ENCODE data around the gene TMEM134. TPM values are rescaled to one million over a fixed set of nuclear protein-coding genes. Genes with fewer than 3 reads are reported as not detected.
"Not testable (repeated sequence)": the region's sequence is repeated elsewhere in the genome, so short reads cannot be mapped to it uniquely, and the experiment has no call there.

The TMEM134 gene, protein sequence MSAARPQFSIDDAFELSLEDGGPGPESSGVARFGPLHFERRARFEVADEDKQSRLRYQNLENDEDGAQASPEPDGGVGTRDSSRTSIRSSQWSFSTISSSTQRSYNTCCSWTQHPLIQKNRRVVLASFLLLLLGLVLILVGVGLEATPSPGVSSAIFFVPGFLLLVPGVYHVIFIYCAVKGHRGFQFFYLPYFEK
- 272 TPM for polyA plus RNA-seq

DNA sequence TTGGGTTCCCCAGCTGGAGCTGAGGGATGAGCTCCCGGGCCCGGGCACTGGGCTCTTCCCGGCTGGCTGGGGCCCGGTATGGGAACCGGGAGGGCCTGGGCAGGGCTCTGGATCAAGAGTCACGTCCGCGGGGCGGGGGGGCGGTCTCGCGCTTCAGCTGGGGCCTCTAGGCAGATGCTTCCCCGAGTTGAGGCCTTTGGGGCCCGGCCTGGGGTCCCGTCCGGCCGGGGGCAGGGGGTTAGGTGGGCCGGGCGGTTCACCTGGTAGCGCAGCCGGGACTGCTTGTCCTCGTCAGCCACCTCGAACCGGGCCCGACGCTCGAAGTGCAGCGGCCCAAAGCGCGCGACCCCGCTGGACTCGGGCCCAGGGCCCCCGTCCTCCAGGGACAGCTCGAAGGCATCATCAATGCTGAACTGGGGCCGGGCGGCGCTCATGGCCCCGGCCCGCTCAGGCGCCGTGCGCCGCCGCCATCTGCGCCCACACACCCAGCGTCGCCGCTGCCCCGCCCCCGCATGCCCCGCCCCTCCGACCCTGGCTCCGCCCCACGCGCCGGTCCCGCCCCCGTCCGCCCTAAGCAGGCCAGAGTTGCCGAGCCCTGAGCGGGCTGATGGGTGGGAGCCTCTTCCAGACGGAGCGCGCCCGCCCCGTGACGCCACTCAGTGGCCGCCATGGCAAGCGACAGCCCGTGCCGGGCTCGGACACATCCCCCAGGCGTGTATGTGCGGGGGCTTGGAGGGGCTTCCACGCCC is at the start of gene TMEM134:
Gene TMEM134 (minus strand): TSS at position 493 of the 749 bp plus-strand sequence. CDS start 59 bp downstream, at position 434.
- Mint-ChIP-seq H3K4me1 (peaks cover 12 to 22% (median 19%) of the 10 kb centered on the region in 3 donors), H3K27me3 (no peaks in the 10 kb centered on the region), H3K27ac (peak within 1 kb of the TSS; percentile 53 to 93 (median 89)), H3K9me3 (no peaks in the 10 kb centered on the region), H3K4me3 (peak within 1 kb of the TSS; percentile 83 to 98 (median 93)), H3K36me3 (no peaks in the 10 kb centered on the region)

DNA sequence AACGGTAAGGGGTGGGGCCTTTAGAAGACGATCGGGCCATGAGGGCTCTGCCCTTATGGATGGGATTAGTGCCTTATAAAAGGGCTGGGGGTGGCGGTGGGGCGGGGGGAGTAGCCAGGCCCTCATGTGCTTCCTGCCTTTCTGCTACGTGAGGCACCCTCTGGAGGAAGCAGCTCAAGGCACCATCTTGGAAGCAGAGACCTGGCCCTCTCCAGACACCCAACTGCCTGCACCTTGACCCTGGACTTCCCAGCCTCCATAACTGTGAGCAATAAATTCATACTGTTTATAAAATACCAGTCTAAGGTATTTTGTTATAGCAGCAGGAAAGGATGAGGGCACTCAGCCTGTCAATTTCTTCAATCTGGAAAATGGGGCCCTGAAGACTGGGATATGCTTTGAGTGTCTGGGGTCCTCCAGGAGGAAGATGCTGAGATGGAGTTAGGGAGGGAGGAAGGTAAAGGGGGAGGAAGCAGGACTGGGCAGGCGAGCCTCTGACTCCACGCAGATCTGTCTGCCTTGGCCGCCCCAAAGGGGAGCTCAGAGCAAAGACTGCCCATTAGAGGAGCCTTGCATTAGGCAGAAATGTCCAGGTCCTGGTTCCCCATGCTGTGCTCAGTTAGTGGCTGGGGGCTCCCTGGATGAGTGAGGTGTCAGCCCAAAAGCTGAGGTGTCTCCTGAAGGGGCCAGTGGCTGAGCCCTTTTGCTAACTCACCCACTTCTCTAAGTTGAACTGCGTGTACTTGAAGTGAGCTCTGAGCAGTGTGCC is 48.9 kb upstream of the TMEM134 start:
- peaks cover 0 to 2% (median 0%) of the 10 kb centered on the region in 3 donors for H3K4me1 Mint-ChIP-seq
- no peak overlapping the region for H3K4me3 Mint-ChIP-seq
- H3K27me3 Mint-ChIP-seq = peaks cover 11% of the 10 kb centered on the region
- no peak overlapping the region for H3K27ac Mint-ChIP-seq
- no peaks in the 10 kb centered on the region for H3K9me3 Mint-ChIP-seq
- H3K36me3 Mint-ChIP-seq = no peaks in the 10 kb centered on the region

DNA sequence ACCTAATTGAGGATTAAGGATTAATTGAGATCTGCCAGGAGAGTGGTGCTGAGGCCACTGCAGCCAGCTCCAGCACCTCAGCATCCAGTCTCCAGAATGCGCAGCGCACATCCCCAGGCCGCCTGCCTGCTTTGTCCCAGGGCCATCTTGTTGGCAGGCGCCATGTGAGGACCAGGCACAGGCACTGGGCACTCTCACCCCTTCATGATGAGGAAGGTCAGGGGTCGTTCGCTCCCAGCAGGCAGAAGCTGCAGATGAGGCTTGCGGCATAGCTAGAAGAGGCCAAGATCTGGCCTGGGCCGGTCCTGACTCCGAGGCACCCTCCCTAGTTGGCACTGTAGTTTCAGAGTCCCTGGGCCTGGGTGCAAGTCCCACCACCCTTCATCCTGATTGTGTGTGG is 47.8 kb upstream of the TMEM134 start:
- no peak overlapping the region for H3K4me3 Mint-ChIP-seq
- H3K4me1 Mint-ChIP-seq = peaks cover 0 to 2% (median 0%) of the 10 kb centered on the region in 3 donors
- peaks cover 17% of the 10 kb centered on the region for H3K27me3 Mint-ChIP-seq
- H3K9me3 Mint-ChIP-seq = no peaks in the 10 kb centered on the region
- no peak overlapping the region for H3K27ac Mint-ChIP-seq
- H3K36me3 Mint-ChIP-seq = no peaks in the 10 kb centered on the region

DNA sequence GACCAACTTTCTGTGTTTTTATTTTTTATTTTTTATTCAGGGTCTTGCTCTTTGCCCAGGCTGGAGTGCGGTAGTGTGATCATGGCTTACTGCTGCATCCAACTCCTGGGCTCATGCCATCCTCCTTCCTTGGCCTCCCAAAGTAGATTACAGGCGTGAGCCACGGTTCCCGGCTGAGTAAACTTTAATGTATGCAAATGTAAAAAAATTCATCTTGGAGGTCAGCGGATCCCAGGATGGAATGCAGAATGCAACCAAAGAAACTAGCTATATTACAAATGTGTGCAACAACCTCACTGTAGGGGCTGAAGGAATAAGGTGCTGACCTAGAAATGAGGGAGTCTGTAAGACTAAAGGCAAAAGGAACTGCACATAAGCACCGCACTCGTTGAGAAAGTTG is 45.1 kb upstream of the TMEM134 start:
- Mint-ChIP-seq H3K4me1 (peaks cover 0 to 6% (median 2%) of the 10 kb centered on the region in 3 donors), H3K27ac (no peak overlapping the region), H3K36me3 (peaks cover 1% of the 10 kb centered on the region), H3K4me3 (no peak overlapping the region), H3K27me3 (peaks cover 17% of the 10 kb centered on the region), H3K9me3 (no peaks in the 10 kb centered on the region)

- H3K36me3 Mint-ChIP-seq, H3K9me3 Mint-ChIP-seq: not testable (repeated sequence)
- peaks cover 17% of the 10 kb centered on the region for H3K27me3 Mint-ChIP-seq
- H3K4me3 Mint-ChIP-seq = peak overlapping the region in 1 of 4 donors; percentile 88
- H3K27ac Mint-ChIP-seq = peak overlapping the region in 1 of 3 donors; percentile 98
- H3K4me1 Mint-ChIP-seq = peaks cover 8 to 13% (median 10%) of the 10 kb centered on the region in 3 donors
Measured at GRCh38 chr11:67511558-67511957, 42.5 kb upstream of the TMEM134 start.

GRCh38 chr11:67510023-67510345 is 40.9 kb upstream of the TMEM134 start:
- Mint-ChIP-seq H3K36me3 (peaks cover 3% of the 10 kb centered on the region), H3K9me3 (no peaks in the 10 kb centered on the region), H3K4me3 (peak overlapping the region in 2 of 4 donors; percentile 83 to 88), H3K4me1 (peaks cover 14 to 21% (median 19%) of the 10 kb centered on the region in 3 donors), H3K27me3 (peaks cover 11% of the 10 kb centered on the region), H3K27ac (peak overlapping the region in 1 of 3 donors; percentile 98)

- H3K4me3 Mint-ChIP-seq = peak overlapping the region; percentile 87 to 97 (median 92)
- H3K27ac Mint-ChIP-seq = peak overlapping the region; percentile 98 to 99 (median 98)
- peaks cover 6% of the 10 kb centered on the region for H3K27me3 Mint-ChIP-seq
- no peaks in the 10 kb centered on the region for H3K9me3 Mint-ChIP-seq
- H3K4me1 Mint-ChIP-seq = peaks cover 18 to 21% (median 19%) of the 10 kb centered on the region in 3 donors
- H3K36me3 Mint-ChIP-seq = peaks cover 3% of the 10 kb centered on the region
Measured at GRCh38 chr11:67508486-67509121, 39.6 kb upstream of the TMEM134 start.

DNA sequence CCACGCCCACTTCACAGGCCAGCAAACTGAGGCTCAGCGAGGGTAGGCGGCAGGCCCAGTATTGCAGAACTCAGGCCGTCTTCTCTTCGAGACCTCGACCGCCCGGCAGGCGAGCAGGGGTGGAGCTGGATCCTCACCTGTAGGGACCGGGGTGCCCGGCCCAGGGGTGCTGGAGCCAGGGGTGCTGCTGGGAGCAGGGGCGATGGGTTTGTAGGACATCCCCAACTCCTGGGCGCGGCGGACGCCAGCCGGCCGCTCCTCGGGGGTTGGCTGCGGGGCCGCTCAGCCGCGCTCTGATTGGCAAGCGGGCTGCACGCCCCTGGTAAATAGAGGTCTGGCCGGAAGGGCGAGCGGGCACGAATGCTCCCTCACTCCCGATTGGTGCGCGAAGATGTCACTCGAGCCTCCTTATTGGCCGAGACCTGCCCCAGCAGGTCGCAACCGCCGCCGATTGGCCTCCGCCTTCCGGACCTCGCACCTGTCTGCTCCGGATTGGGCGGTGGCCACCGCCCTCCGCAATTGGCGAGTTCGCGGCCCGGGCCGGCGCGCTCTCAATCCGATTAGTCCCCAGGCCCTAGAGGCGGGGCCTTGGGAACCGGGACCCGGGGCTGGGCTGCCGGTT is 38.9 kb upstream of the TMEM134 start, which contains the start of gene CDK2AP2:
Gene CDK2AP2 (minus strand): TSS at position 299 of the 622 bp plus-strand sequence. CDS start 80 bp downstream, at position 219.
- Mint-ChIP-seq H3K36me3 (peaks cover 5% of the 10 kb centered on the region), H3K27me3 (peaks cover 5% of the 10 kb centered on the region), H3K4me3 (peak within 1 kb of the TSS; percentile 87 to 97 (median 92)), H3K9me3 (no peaks in the 10 kb centered on the region), H3K27ac (peak within 1 kb of the TSS; percentile 98 to 99 (median 98)), H3K4me1 (peaks cover 19 to 22% (median 22%) of the 10 kb centered on the region in 3 donors)

GRCh38 chr11:67507242-67507863 is 38.3 kb upstream of the TMEM134 start:
- Mint-ChIP-seq H3K9me3 (no peaks in the 10 kb centered on the region), H3K27ac (peak overlapping the region; percentile 91 to 98 (median 98)), H3K27me3 (peaks cover 1% of the 10 kb centered on the region), H3K4me3 (peak overlapping the region; percentile 87 to 97 (median 92)), H3K4me1 (peaks cover 21 to 25% (median 25%) of the 10 kb centered on the region in 3 donors), H3K36me3 (peaks cover 5% of the 10 kb centered on the region)

- H3K4me3 Mint-ChIP-seq = peak overlapping the region; percentile 87 to 98 (median 92)
- no peaks in the 10 kb centered on the region for H3K9me3 Mint-ChIP-seq
- peaks cover 5% of the 10 kb centered on the region for H3K36me3 Mint-ChIP-seq
- peaks cover 21 to 25% (median 25%) of the 10 kb centered on the region in 3 donors for H3K4me1 Mint-ChIP-seq
- peak overlapping the region; percentile 93 to 98 (median 98) for H3K27ac Mint-ChIP-seq
- H3K27me3 Mint-ChIP-seq = no peaks in the 10 kb centered on the region
Measured at GRCh38 chr11:67506426-67507051, 37.5 kb upstream of the TMEM134 start.

DNA sequence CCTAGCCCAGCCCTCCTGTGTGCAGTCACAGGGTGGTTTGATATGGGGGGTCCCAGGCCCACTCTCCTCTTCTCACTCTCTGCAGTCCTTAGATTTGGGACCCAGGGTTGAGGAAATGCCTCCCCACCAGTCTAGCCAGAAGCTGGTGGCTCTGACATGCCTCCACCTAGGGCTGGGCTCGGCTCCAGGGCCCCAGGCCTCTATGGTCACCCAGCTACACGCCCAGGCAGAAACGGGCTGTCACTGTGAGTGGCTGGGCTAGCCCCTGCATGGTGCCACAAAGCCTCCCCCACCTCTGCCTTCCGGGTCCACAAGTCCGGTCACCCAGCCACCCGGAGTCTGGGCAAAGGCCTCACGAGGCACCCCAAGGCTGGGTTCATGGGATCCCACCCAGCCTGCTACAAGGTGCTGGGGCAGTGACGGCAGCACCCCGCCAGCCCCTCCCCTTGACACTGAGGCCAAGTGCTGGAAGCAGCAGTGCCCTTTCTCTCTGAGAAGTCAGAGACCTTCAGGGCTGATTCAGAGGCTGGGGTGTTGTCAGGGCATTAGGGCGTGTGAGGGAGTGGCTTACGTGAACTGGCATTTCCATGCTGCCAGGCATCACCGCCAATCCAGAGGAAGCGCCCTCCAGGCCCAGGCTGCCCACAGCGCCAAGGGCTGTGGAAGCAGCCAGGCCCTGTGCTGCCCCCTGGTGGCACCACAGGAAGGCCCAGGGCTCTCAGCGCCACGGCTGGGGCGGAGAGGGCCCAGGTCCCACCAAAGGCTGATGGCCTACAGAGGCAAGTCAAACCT is 36.8 kb upstream of the TMEM134 start:
- Mint-ChIP-seq H3K4me3 (peak overlapping the region; percentile 84 to 98 (median 92)), H3K9me3 (no peaks in the 10 kb centered on the region), H3K4me1 (peaks cover 23 to 28% (median 28%) of the 10 kb centered on the region in 3 donors), H3K27ac (peak overlapping the region; percentile 93 to 98 (median 98)), H3K36me3 (peaks cover 5% of the 10 kb centered on the region), H3K27me3 (no peaks in the 10 kb centered on the region)

DNA sequence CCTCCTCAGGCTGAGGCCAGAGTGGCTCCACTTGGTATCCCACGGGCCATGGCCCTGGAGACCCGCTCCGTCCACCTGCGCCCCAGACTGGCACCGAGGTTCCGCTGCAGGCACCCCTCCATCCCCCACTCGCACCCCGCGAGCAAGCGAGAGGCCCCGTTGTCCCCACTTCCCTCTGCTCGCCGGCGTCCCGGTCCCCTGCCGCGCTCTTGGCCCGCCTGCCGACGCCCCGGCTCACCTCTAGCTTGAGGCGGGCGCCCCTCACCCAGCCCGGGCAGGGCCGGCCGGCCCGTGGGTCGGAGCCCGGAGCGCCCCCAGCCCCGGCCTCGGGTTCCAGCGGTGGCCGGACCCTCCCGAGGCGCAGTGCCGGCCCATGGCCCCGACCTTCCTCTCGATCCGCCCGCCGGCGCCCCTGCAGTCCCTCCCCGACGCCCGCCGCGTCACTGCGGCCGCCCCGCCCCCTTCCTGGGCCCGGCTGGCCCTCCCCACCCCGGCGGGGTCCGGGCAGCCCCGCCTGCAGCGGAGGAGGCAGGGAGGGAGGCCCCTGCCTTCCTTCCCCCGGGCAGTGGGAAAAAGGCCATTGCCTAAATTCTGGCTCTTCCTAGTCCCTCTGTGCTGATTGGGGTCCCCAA is 36.0 kb upstream of the TMEM134 start, which contains the start of gene PITPNM1:
Gene PITPNM1 (minus strand): TSS at position 414 of the 632 bp plus-strand sequence. CDS start 1,183 bp downstream, outside the sequence.
- H3K27ac Mint-ChIP-seq = peak within 1 kb of the TSS; percentile 93 to 98 (median 98)
- H3K36me3 Mint-ChIP-seq = peaks cover 5% of the 10 kb centered on the region
- no peaks in the 10 kb centered on the region for H3K27me3 Mint-ChIP-seq
- H3K4me3 Mint-ChIP-seq = peak within 1 kb of the TSS; percentile 88 to 98 (median 94)
- no peaks in the 10 kb centered on the region for H3K9me3 Mint-ChIP-seq
- H3K4me1 Mint-ChIP-seq = peaks cover 24 to 32% (median 31%) of the 10 kb centered on the region in 3 donors

Data from IgD-negative memory B cell (primary cell).